Stimulated activated CD4-positive, alpha-beta T cell treated with anti-CD3 and anti-CD28 coated beads, TNF-alpha, amount 100 ng/mL, for 48 hours (primary cell): ENCODE results near the gene SLC35E1.
"Not testable (repeated sequence)": the region's sequence is repeated elsewhere in the genome, so short reads cannot be mapped to it uniquely, and the experiment has no call there.

Experiments
- DNase-seq, 3 donors: peaks; one replicate each; pipeline ENCODE4 v3.0.0-alpha.2; 2020; ENCODE audit warnings: low read depth in 3 of 3

Gene SLC35E1

GRCh38 chr19:16581145-16581970 is 9.1 kb upstream of the SLC35E1 start:
- no peak for DNase-seq

GRCh38 chr19:16579381-16579780 is 7.2 kb upstream of the SLC35E1 start:
- DNase-seq = no peak

GRCh38 chr19:16577531-16577985 is 5.3 kb upstream of the SLC35E1 start:
- no peak for DNase-seq

GRCh38 chr19:16576690-16577530 is 4.7 kb upstream of the SLC35E1 start:
- no peak for DNase-seq

- DNase-seq = no peak
Measured at GRCh38 chr19:16575861-16576689, 3.9 kb upstream of the SLC35E1 start.

GRCh38 chr19:16575282-16575681 is 3.1 kb upstream of the SLC35E1 start:
- no peak for DNase-seq

- DNase-seq = no peak
Measured at GRCh38 chr19:16573925-16574324, 1.7 kb upstream of the SLC35E1 start.

- DNase-seq = no peak
Measured at GRCh38 chr19:16573296-16573695, 1.1 kb upstream of the SLC35E1 start.

- no peak for DNase-seq
Measured at GRCh38 chr19:16571822-16572331, 338 bp downstream of the SLC35E1 start.

- DNase-seq = no peak
Measured at GRCh38 chr19:16571283-16571682, 932 bp downstream of the SLC35E1 start.

GRCh38 chr19:16569609-16570320 is 2.5 kb downstream of the SLC35E1 start:
- DNase-seq = no peak

- DNase-seq = no peak
Measured at GRCh38 chr19:16566702-16567101, 5.5 kb downstream of the SLC35E1 start.

- peak in 1 of 3 donors; percentile 56 for DNase-seq
Measured at GRCh38 chr19:16566161-16566560, 6.1 kb downstream of the SLC35E1 start.

- DNase-seq = no peak
Measured at GRCh38 chr19:16564842-16565241, 7.4 kb downstream of the SLC35E1 start.

GRCh38 chr19:16562608-16563025 is 9.6 kb downstream of the SLC35E1 start:
- no peak for DNase-seq

GRCh38 chr19:16561382-16561781 is 10.8 kb downstream of the SLC35E1 start:
- no peak for DNase-seq

GRCh38 chr19:16559780-16560276 is 12.4 kb downstream of the SLC35E1 start:
- no peak for DNase-seq

- DNase-seq = no peak
Measured at GRCh38 chr19:16554776-16555175, 17.4 kb downstream of the SLC35E1 start.

GRCh38 chr19:16551902-16552301 is 20.3 kb downstream of the SLC35E1 start:
- not testable (repeated sequence) for DNase-seq

GRCh38 chr19:16548956-16549355 is 23.3 kb downstream of the SLC35E1 start:
- DNase-seq = no peak
